HepG2 (cell line): ENCODE measurements around the gene SLC25A43. TPM values are rescaled to one million over a fixed set of nuclear protein-coding genes. Genes with fewer than 3 reads are reported as not detected.
A peak's percentile ranks its signal among the peaks of the same experiment; 100 is the strongest.

Source experiments
- CAMTA2 ChIP-seq: sonication (generic); formaldehyde crosslinking; IDR thresholded peaks from 2 replicates; pipeline ENCODE4 v1.4.0; 2020; ENCODE audit warnings: mild to moderate bottlenecking, missing genetic modification reagents, borderline replicate concordance
- FOXO4 ChIP-seq: sonication (generic); formaldehyde crosslinking; conservative IDR thresholded peaks from 2 replicates; pipeline ENCODE4 v1.8.1; 2023; ENCODE audit warnings: missing genetic modification reagents
- FOXP1 ChIP-seq, 2 experiments: fragments of 450-650 bp in 1 of 2; IDR thresholded peaks; 2 replicates each; pipeline ENCODE4 v1.6.1; 2017 to 2018; ENCODE audit warnings: antibody characterized with exemption in 1 of 2
- HES4 ChIP-seq: sonication (generic); formaldehyde crosslinking; IDR thresholded peaks from 2 replicates; pipeline ENCODE4 v1.9.0; 2021; ENCODE audit warnings: mild to moderate bottlenecking, missing genetic modification reagents, borderline replicate concordance
- HNF4G ChIP-seq, 2 experiments: sonication (generic) in 1 of 2; formaldehyde crosslinking in 1 of 2; IDR thresholded peaks; 2 replicates each; pipeline versions ENCODE4 v1.4.0 to v1.6.1; 2011 to 2020; ENCODE audit warnings: borderline replicate concordance in 2 of 2, low read depth in 2 of 2, mild to moderate bottlenecking in 2 of 2, low read length in 1 of 2, missing genetic modification reagents in 1 of 2, moderate library complexity in 1 of 2
- NFKBIZ ChIP-seq: IDR thresholded peaks from 2 replicates; pipeline ENCODE4 v1.6.1; 2018; ENCODE audit warnings: missing genetic modification reagents, missing compliant biosample characterization
- NR2C2 ChIP-seq: sonication (generic); formaldehyde crosslinking; IDR thresholded peaks from 2 replicates; pipeline ENCODE4 v1.4.0; 2020; ENCODE audit warnings: missing genetic modification reagents, mild to moderate bottlenecking, moderate library complexity, borderline replicate concordance
- RARA ChIP-seq: IDR thresholded peaks from 2 replicates; pipeline ENCODE4 v1.6.1; 2016; ENCODE audit warnings: missing genetic modification reagents, missing compliant biosample characterization
- ZBTB8A ChIP-seq: sonication (generic); formaldehyde crosslinking; IDR thresholded peaks from 2 replicates; pipeline ENCODE4 v1.4.0; 2020; ENCODE audit warnings: mild to moderate bottlenecking, low read depth, missing genetic modification reagents, borderline replicate concordance
- ZNF234 ChIP-seq: sonication (generic); formaldehyde crosslinking; conservative IDR thresholded peaks from 2 replicates; pipeline ENCODE4 v1.5.1; 2020; ENCODE audit warnings: mild to moderate bottlenecking, missing genetic modification reagents
- ZNF367 ChIP-seq: sonication (generic); formaldehyde crosslinking; IDR thresholded peaks from 2 replicates; pipeline ENCODE4 v1.4.0; 2020; ENCODE audit warnings: missing genetic modification reagents, borderline replicate concordance
- ZNF446 ChIP-seq: sonication (generic); formaldehyde crosslinking; IDR thresholded peaks from 2 replicates; pipeline ENCODE4 v1.5.0; 2020; ENCODE audit warnings: mild to moderate bottlenecking, missing genetic modification reagents
- ZNF646 ChIP-seq: sonication (generic); formaldehyde crosslinking; IDR thresholded peaks from 2 replicates; pipeline ENCODE4 v1.9.0; 2021; ENCODE audit warnings: mild to moderate bottlenecking, missing genetic modification reagents
- ZNF670 ChIP-seq: sonication (generic); formaldehyde crosslinking; IDR thresholded peaks from 2 replicates; pipeline ENCODE4 v1.8.0; 2022; ENCODE audit warnings: mild to moderate bottlenecking, missing genetic modification reagents, borderline replicate concordance
- ZNF792 ChIP-seq: IDR thresholded peaks from 2 replicates; pipeline ENCODE4 v1.6.1; 2016
- ZSCAN9 ChIP-seq: IDR thresholded peaks from 2 replicates; pipeline ENCODE4 v1.6.1; 2016; ENCODE audit warnings: borderline replicate concordance
- polyA plus RNA-seq, 8 experiments: library from polyadenylated mRNA; depleted of rRNA in 3 of 8; stranded (reverse) in 7 of 8; unstranded in 1 of 8; fragments of >200 nt; fragmentation: Illumina TruSeq in 4 of 8; extraction: Trizol in 4 of 8; gene quantifications; 2 replicates each; pipeline versions ENCODE4 v1.2.1 to v1.2.3, GENCODE V29; 2011 to 2016; ENCODE audit warnings: low read depth in 4 of 8, missing spikeins in 1 of 8, mixed read lengths in 1 of 8; ENCODE audit not compliant: insufficient read depth in 1 of 8
- total RNA-seq, 5 experiments: library from RNA; depleted of rRNA; stranded (reverse); fragments of >200 nt; fragmentation: Illumina TruSeq; extraction: Trizol; gene quantifications; 2 replicates each; pipeline ENCODE4 v1.2.3, GENCODE V29; 2016; ENCODE audit warnings: low read depth in 1 of 5
- TF ChIP-seq, protein P1 (sequence below): sonication (generic); formaldehyde crosslinking; IDR thresholded peaks from 2 replicates; pipeline ENCODE4 v1.5.1; 2020; ENCODE audit warnings: mild to moderate bottlenecking, missing genetic modification reagents, moderate library complexity
- TF ChIP-seq, protein P2 (sequence below): sonication (generic); formaldehyde crosslinking; IDR thresholded peaks from 2 replicates; pipeline ENCODE4 v1.8.1; 2023; ENCODE audit warnings: mild to moderate bottlenecking, moderate library complexity, missing genetic modification reagents

The SLC25A43 gene
- total and polyA plus RNA-seq, 2 of the 13 experiments (the other 11 are each of a cell fraction or from before 2014, with no cell fraction given): 5.8 to 13.2 TPM

DNA sequence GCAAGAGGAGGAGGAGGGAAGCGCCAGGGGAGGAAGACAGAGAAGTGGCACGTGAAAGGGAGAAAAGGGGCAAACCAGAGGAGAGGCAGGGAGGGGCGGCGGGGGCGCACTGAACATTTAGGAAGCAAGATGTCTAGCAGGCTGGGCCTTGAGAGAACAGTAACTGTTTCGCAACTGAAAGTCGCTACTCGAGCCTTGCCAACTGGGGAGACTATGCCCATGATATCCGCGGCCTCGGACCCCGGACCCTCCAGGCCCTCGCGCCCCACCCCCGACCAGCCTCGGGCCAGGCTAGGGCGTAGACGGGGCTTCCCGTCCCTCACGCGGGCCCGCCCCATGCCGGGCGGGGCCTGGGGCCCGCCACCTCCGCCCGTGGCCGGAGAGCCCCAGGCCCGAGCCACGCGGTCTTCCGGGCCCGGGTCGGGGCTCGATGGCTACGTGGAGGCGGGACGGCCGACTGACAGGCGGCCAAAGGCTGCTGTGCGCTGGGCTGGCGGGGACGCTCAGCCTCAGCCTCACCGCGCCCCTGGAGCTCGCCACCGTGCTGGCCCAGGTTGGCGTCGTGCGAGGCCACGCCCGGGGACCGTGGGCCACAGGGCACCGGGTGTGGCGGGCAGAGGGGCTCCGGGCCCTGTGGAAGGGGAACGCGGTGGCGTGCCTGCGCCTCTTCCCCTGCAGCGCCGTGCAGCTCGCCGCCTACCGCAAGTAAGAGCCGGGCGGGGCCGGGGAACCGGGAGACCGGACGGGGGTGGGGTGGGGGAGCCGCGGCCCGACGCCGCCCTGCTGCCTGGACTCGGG is at the start of gene SLC25A43 (continued):
- TF ChIP-seq ZNF646 (CRISPR knock-in tag) (no peak), ZNF792 (no peak), FOXP1 (IDR thresholded peaks at IDR 0.05) (no peak), FOXP1 (CRISPR knock-in tag; IDR thresholded peaks at IDR 0.05) (no peak), CAMTA2 (CRISPR knock-in tag) (0 out of 2 replicates have a peak, but pooled peaks have one; percentile 38), ZBTB8A (CRISPR knock-in tag) (no peak), ZSCAN9 (CRISPR knock-in tag) (no peak), ZNF234 (CRISPR knock-in tag) (no peak), NR2C2 (CRISPR knock-in tag) (no peak), HNF4G (IDR thresholded peaks at IDR 0.05; ENCODE audit: borderline replicate concordance, low read depth, low read length) (no peak), HNF4G (CRISPR knock-in tag; IDR thresholded peaks at IDR 0.05; ENCODE audit: borderline replicate concordance, low read depth) (no peak), FOXO4 (CRISPR knock-in tag) (no peak), ZNF367 (CRISPR knock-in tag) (no peak), ZNF446 (no peak), NFKBIZ (CRISPR knock-in tag) (no peak), RARA (no peak), HES4 (CRISPR knock-in tag) (peak; percentile 79), ZNF670 (CRISPR knock-in tag) (no peak)
- TF ChIP-seq, protein P1, sequence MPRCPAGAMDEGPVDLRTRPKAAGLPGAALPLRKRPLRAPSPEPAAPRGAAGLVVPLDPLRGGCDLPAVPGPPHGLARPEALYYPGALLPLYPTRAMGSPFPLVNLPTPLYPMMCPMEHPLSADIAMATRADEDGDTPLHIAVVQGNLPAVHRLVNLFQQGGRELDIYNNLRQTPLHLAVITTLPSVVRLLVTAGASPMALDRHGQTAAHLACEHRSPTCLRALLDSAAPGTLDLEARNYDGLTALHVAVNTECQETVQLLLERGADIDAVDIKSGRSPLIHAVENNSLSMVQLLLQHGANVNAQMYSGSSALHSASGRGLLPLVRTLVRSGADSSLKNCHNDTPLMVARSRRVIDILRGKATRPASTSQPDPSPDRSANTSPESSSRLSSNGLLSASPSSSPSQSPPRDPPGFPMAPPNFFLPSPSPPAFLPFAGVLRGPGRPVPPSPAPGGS: no peak
- TF ChIP-seq, protein P2, sequence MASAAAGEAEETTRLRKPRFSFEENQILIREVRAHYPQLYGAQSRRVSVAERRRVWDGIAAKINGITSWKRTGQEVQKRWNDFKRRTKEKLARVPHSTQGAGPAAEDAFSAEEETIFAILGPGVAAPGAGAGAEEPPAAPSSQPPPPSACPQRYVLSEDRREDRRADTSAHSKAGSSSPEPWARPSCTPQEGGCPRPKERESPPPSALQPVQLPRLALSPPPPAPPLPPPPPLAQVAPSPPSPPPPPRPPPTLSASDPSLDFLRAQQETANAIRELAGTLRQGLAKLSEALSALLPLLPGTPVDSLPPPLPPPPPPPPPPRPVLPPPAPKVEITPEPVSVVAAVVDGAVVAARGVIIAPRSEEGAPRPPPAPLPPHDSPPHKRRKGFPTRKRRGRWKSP (CRISPR knock-in tag): no peak
